Germinal center (tissue), 1 donor: ENCODE data around the gene KLHDC8A.
"Not testable (repeated sequence)": the region's sequence is repeated elsewhere in the genome, so short reads cannot be mapped to it uniquely, and the experiment has no call there.

ENCODE experiments used
- DNase-seq: peaks from one replicate; pipeline ENCODE4 v3.0.0; 2012; ENCODE audit warnings: mixed read lengths, low spot score

The KLHDC8A gene

GRCh38 chr1:205370780-205371179, 14.1 kb upstream of the KLHDC8A start:
- no peak for DNase-seq

GRCh38 chr1:205369701-205370123, 13.0 kb upstream of the KLHDC8A start:
- no peak for DNase-seq

- no peak for DNase-seq
Measured at GRCh38 chr1:205368478-205368877, 11.8 kb upstream of the KLHDC8A start.

GRCh38 chr1:205365945-205366463, 9.3 kb upstream of the KLHDC8A start:
- no peak for DNase-seq

- DNase-seq = not testable (repeated sequence)
Measured at GRCh38 chr1:205365086-205365485, 8.4 kb upstream of the KLHDC8A start.

- no peak for DNase-seq
Measured at GRCh38 chr1:205360891-205361290, 4.2 kb upstream of the KLHDC8A start.

- no peak for DNase-seq
Measured at GRCh38 chr1:205359771-205360565, 3.2 kb upstream of the KLHDC8A start.

GRCh38 chr1:205358579-205358978, 1.9 kb upstream of the KLHDC8A start:
- no peak for DNase-seq

- DNase-seq = no peak
Measured at GRCh38 chr1:205357567-205357966, 845 bp upstream of the KLHDC8A start.

GRCh38 chr1:205355075-205355453, 1.7 kb downstream of the KLHDC8A start:
- no peak for DNase-seq

GRCh38 chr1:205354259-205355074, 2.3 kb downstream of the KLHDC8A start:
- peak; percentile 36 for DNase-seq

- DNase-seq = no peak
Measured at GRCh38 chr1:205353612-205354011, 3.1 kb downstream of the KLHDC8A start.

- no peak for DNase-seq
Measured at GRCh38 chr1:205353191-205353590, 3.5 kb downstream of the KLHDC8A start.

GRCh38 chr1:205351984-205352713, 4.6 kb downstream of the KLHDC8A start:
- DNase-seq = no peak

GRCh38 chr1:205350691-205351141, 6.0 kb downstream of the KLHDC8A start:
- DNase-seq = no peak

GRCh38 chr1:205350124-205350523, 6.6 kb downstream of the KLHDC8A start:
- DNase-seq = no peak

GRCh38 chr1:205348554-205349487, 7.9 kb downstream of the KLHDC8A start:
- DNase-seq = peak; percentile 27

- no peak for DNase-seq
Measured at GRCh38 chr1:205346956-205347574, 9.7 kb downstream of the KLHDC8A start.

GRCh38 chr1:205345761-205346160, 11.0 kb downstream of the KLHDC8A start:
- no peak for DNase-seq

GRCh38 chr1:205344066-205344928, 12.4 kb downstream of the KLHDC8A start:
- peak; percentile 25 for DNase-seq
